ENCODE measurements around the gene SERPINA5.

The SERPINA5 gene

GRCh38 chr14:94630396-94630795 is 49.2 kb downstream of the SERPINA5 start:
- no peak overlapping the region for H2AFZ ChIP-seq
- H3K27ac ChIP-seq = no peak overlapping the region
- H3K4me2 ChIP-seq (ENCODE audit: low read length) = no peak overlapping the region
- peaks cover 5% of the 10 kb centered on the region for H3K4me1 ChIP-seq
- no peaks in the 10 kb centered on the region for H3K27me3 ChIP-seq (ENCODE audit: control insufficient read depth, insufficient read depth, low read length)
- H3K9me3 ChIP-seq (ENCODE audit: control insufficient read depth, low read length) = no peaks in the 10 kb centered on the region
- no peak overlapping the region for H3K4me3 ChIP-seq (ENCODE audit: low read depth, low read length)
- H3K79me2 ChIP-seq = no peaks in the 10 kb centered on the region
- no peak overlapping the region for H3K9ac ChIP-seq
- no peak for TF ChIP-seq CTCF (IDR thresholded peaks at IDR 0.05)
- no peaks in the 10 kb centered on the region for H3K36me3 ChIP-seq (ENCODE audit: control insufficient read depth, insufficient read depth, low read length)

GRCh38 chr14:94631050-94631449 is 49.8 kb downstream of the SERPINA5 start:
- Histone ChIP-seq H3K9me3 (ENCODE audit: control insufficient read depth, low read length) (no peaks in the 10 kb centered on the region), H3K4me2 (ENCODE audit: low read length) (no peak overlapping the region), H3K27me3 (ENCODE audit: control insufficient read depth, insufficient read depth, low read length) (no peaks in the 10 kb centered on the region), H3K9ac (no peak overlapping the region), H3K79me2 (no peaks in the 10 kb centered on the region), H3K27ac (no peak overlapping the region), H3K36me3 (ENCODE audit: control insufficient read depth, insufficient read depth, low read length) (no peaks in the 10 kb centered on the region), H3K4me3 (ENCODE audit: low read depth, low read length) (no peak overlapping the region), H3K4me1 (peaks cover 11% of the 10 kb centered on the region), H2AFZ (no peak overlapping the region)
- no peak for TF ChIP-seq CTCF (IDR thresholded peaks at IDR 0.05)

GRCh38 chr14:94631536-94632304 is 50.5 kb downstream of the SERPINA5 start:
- peaks cover 12% of the 10 kb centered on the region for H3K4me1 ChIP-seq
- H2AFZ ChIP-seq = no peak overlapping the region
- no peak overlapping the region for H3K4me2 ChIP-seq (ENCODE audit: low read length)
- no peak overlapping the region for H3K27ac ChIP-seq
- no peak overlapping the region for H3K4me3 ChIP-seq (ENCODE audit: low read depth, low read length)
- no peaks in the 10 kb centered on the region for H3K36me3 ChIP-seq (ENCODE audit: control insufficient read depth, insufficient read depth, low read length)
- H3K9ac ChIP-seq = no peak overlapping the region
- H3K79me2 ChIP-seq = no peaks in the 10 kb centered on the region
- no peaks in the 10 kb centered on the region for H3K9me3 ChIP-seq (ENCODE audit: control insufficient read depth, low read length)
- no peak for TF ChIP-seq CTCF (IDR thresholded peaks at IDR 0.05)
- H3K27me3 ChIP-seq (ENCODE audit: control insufficient read depth, insufficient read depth, low read length) = no peaks in the 10 kb centered on the region

GRCh38 chr14:94632305-94632590 is 51.0 kb downstream of the SERPINA5 start:
- no peak overlapping the region for H3K4me3 ChIP-seq (ENCODE audit: low read depth, low read length)
- H3K79me2 ChIP-seq = no peaks in the 10 kb centered on the region
- H3K36me3 ChIP-seq (ENCODE audit: control insufficient read depth, insufficient read depth, low read length) = no peaks in the 10 kb centered on the region
- H3K27me3 ChIP-seq (ENCODE audit: control insufficient read depth, insufficient read depth, low read length) = no peaks in the 10 kb centered on the region
- H3K4me1 ChIP-seq = peaks cover 12% of the 10 kb centered on the region
- no peak overlapping the region for H3K9ac ChIP-seq
- no peaks in the 10 kb centered on the region for H3K9me3 ChIP-seq (ENCODE audit: control insufficient read depth, low read length)
- no peak for TF ChIP-seq CTCF (IDR thresholded peaks at IDR 0.05)
- no peak overlapping the region for H2AFZ ChIP-seq
- no peak overlapping the region for H3K4me2 ChIP-seq (ENCODE audit: low read length)
- H3K27ac ChIP-seq = no peak overlapping the region

GRCh38 chr14:94633121-94633520 is 51.9 kb downstream of the SERPINA5 start:
- Histone ChIP-seq H3K4me3 (ENCODE audit: low read depth, low read length) (no peak overlapping the region), H3K9ac (no peak overlapping the region), H3K9me3 (ENCODE audit: control insufficient read depth, low read length) (no peaks in the 10 kb centered on the region), H3K27ac (no peak overlapping the region), H3K79me2 (no peaks in the 10 kb centered on the region), H3K4me1 (peaks cover 12% of the 10 kb centered on the region), H3K36me3 (ENCODE audit: control insufficient read depth, insufficient read depth, low read length) (no peaks in the 10 kb centered on the region), H2AFZ (no peak overlapping the region), H3K27me3 (ENCODE audit: control insufficient read depth, insufficient read depth, low read length) (no peaks in the 10 kb centered on the region), H3K4me2 (ENCODE audit: low read length) (no peak overlapping the region)
- TF ChIP-seq CTCF (IDR thresholded peaks at IDR 0.05) = no peak

Measured in parathyroid adenoma (tissue), 2 donors.